SU-DHL-6 (cell line): ENCODE measurements around the gene AGAP1.

Experiments
- H2AFZ ChIP-seq: fragments of 200-600 bp; sonication (generic); 2 replicates; pipeline ENCODE4 v1.6.1; 2014; ENCODE audit warnings: low read depth, mild to moderate bottlenecking, moderate library complexity, mixed read lengths, antibody characterized with exemption, low read length; ENCODE audit not compliant: severe bottlenecking
- H3F3A ChIP-seq: fragments of 200-600 bp; shearing (Covaris generic); 2 replicates; pipeline ENCODE4 v1.6.0; 2016; ENCODE audit warnings: antibody characterized with exemption, mild to moderate bottlenecking; ENCODE audit not compliant: insufficient read depth
- H3K27ac ChIP-seq: fragments of 200-600 bp; sonication (generic); 2 replicates; pipeline ENCODE4 v1.5.1; 2016; ENCODE audit warnings: low read depth, mild to moderate bottlenecking, low read length, moderate library complexity, mixed read lengths
- H3K27me3 ChIP-seq: fragments of 200-600 bp; sonication (generic), shearing (Covaris generic); 2 replicates; pipeline ENCODE4 v1.6.0; 2014; ENCODE audit warnings: mild to moderate bottlenecking, low read length
- H3K36me3 ChIP-seq: fragments of 200-600 bp; sonication (generic); 2 replicates; pipeline ENCODE4 v1.6.1; 2014; ENCODE audit warnings: mild to moderate bottlenecking, low read length, mixed read lengths
- H3K4me2 ChIP-seq: fragments of 300-600, 200-600 bp; shearing (Covaris generic), sonication (generic); 2 replicates; pipeline ENCODE4 v1.6.0; 2014; ENCODE audit warnings: low read length, low read depth, mild to moderate bottlenecking; ENCODE audit not compliant: poor library complexity, severe bottlenecking
- H3K4me3 ChIP-seq: fragments of 200-600 bp; sonication (generic); 2 replicates; pipeline ENCODE4 v1.5.1; 2014; ENCODE audit warnings: antibody characterized with exemption, low read length, mild to moderate bottlenecking, mixed read lengths; ENCODE audit not compliant: insufficient read depth, poor library complexity, severe bottlenecking
- H3K79me2 ChIP-seq: fragments of 200-600 bp; sonication (generic); 2 replicates; pipeline ENCODE4 v1.6.1; 2014; ENCODE audit warnings: mild to moderate bottlenecking, low read length, moderate library complexity; ENCODE audit not compliant: insufficient read depth
- H3K9ac ChIP-seq: fragments of 200-600 bp; sonication (generic); 2 replicates; pipeline ENCODE4 v1.7.0; 2014; ENCODE audit warnings: mild to moderate bottlenecking, low read length
- H3K9me2 ChIP-seq: fragments of 200-600 bp; sonication (generic); replicated peaks from 2 replicates; pipeline ENCODE4 v1.6.1; 2014; ENCODE audit warnings: low read length; ENCODE audit not compliant: insufficient read depth
- H3K9me3 ChIP-seq: fragments of 200-600 bp; sonication (generic); 2 replicates; pipeline ENCODE4 v1.6.1; 2014; ENCODE audit warnings: low read length, mixed read lengths; ENCODE audit not compliant: insufficient read depth
- H4K20me1 ChIP-seq: fragments of 200-600 bp; sonication (generic); 2 replicates; pipeline ENCODE4 v1.6.1; 2014; ENCODE audit warnings: low read depth, mild to moderate bottlenecking, antibody characterized with exemption, low read length, moderate library complexity, mixed read lengths
- CTCF ChIP-seq: fragments of 200-600 bp; sonication (generic); IDR thresholded peaks from one replicate; pipeline ENCODE4 v1.5.1; 2017; ENCODE audit warnings: antibody characterized with exemption, mild to moderate bottlenecking, low read length, moderate library complexity; ENCODE audit not compliant: insufficient read depth, poor library complexity, severe bottlenecking
- EZH2phosphoT487 ChIP-seq: fragments of 200-600 bp; sonication (generic), shearing (Covaris generic); conservative IDR thresholded peaks from 2 replicates; pipeline ENCODE4 v1.6.1; 2018; ENCODE audit warnings: mild to moderate bottlenecking, antibody characterized with exemption, low read length, moderate library complexity, mixed read lengths

Gene AGAP1

DNA sequence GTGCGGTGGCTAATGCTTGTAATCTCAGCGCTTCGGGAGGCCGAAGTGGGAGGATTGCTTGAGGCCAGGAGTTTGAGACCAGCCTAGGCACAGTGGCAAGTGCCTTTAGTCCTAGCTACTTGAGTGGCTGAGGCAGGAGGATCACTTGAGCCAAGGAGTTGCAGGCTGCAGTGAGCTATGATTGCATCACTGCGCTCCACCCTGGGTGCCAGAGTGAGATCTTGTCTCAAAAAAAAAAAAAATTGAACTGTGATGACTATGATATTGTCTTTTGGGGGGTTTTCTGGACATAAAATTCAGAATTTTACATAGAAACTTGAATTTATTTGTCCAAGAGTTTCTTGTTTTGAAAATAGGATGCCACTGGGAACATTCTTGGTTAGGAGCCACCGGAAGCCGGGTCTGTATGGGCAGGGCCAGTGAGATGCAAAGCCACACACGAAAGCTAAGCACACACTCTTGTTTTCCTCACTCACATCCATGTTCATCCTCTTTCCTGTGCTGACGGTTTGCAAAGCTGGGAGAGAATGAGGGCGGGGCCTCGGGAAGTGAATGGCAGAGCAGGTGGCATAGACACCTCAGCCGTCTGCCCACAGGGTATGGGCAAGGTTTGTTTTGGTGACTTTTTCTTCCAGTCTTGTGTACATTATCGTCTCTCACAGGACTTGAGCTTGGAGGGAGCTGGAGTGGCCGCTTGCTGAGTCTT lies 12.6 kb downstream of the AGAP1 start:
- Histone ChIP-seq H3K27me3 (no peaks in the 10 kb centered on the region), H2AFZ (no peak overlapping the region), H3K4me2 (no peak overlapping the region), H4K20me1 (no peaks in the 10 kb centered on the region), H3K27ac (no peak overlapping the region), H3K9me3 (no peaks in the 10 kb centered on the region), H3K4me3 (no peak overlapping the region), H3K9ac (no peak overlapping the region), H3K9me2 (no peaks in the 10 kb centered on the region), H3K36me3 (no peaks in the 10 kb centered on the region), H3K79me2 (no peaks in the 10 kb centered on the region), H3F3A (no peaks in the 10 kb centered on the region)
- TF ChIP-seq CTCF, result no peak
- no peak for TF ChIP-seq EZH2phosphoT487

DNA sequence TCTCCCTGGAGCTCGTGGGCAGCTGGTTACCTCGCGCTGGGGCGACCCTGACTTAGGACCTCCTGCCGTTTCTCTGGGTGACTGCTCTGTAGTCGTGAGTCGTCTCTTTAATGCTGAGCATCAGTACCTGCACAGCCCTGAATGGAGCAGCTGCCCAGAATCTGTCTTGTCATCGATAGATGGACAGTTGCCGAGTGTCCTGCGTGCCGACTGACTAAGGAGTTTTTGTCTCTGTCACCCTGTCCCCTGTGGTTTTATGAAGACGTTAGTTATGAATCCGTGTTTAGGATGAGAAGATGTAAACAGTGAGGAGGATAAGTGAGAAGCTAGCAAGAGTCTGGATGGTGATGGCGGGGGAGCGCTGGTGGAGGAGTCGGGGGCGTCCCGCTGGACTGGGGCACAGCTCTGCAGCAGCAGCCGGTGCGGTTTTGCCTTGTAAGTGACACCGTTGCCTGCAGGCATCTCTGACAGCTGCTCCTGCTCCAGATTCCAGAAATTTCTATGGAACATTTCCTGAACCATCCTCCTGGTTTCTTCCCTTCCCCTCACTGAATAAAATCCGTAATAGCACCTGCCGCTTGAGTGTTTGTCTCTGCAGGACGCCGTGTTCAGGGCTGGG lies 13.3 kb downstream of the AGAP1 start:
- Histone ChIP-seq H3K9ac (no peak overlapping the region), H3K27me3 (no peaks in the 10 kb centered on the region), H3K9me2 (no peaks in the 10 kb centered on the region), H3K4me2 (no peak overlapping the region), H3K36me3 (no peaks in the 10 kb centered on the region), H3K79me2 (no peaks in the 10 kb centered on the region), H2AFZ (no peak overlapping the region), H4K20me1 (no peaks in the 10 kb centered on the region), H3K4me3 (no peak overlapping the region), H3K27ac (no peak overlapping the region), H3K9me3 (no peaks in the 10 kb centered on the region), H3F3A (no peaks in the 10 kb centered on the region)
- TF ChIP-seq EZH2phosphoT487 (no peak), CTCF (no peak)

DNA sequence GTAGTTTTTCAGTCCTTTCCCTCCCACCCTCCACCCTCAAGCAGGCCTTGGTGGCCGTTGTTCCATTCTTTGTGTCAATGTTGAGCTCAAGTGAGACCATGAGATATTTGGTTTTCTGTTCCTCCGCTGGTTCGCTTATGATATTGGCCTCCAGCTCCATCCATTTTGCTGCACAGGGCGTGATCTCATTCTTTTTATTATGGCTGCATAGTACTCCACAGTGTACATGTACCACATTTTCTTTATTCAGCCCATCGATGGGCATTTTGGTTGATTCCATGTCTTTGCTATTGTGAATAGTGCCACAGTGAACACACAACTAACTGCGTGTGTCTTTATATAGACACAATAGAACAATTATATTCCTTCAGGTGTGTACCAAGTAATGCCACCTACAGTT lies 14.1 kb downstream of the AGAP1 start:
- Histone ChIP-seq H3K79me2 (no peaks in the 10 kb centered on the region), H3K27me3 (no peaks in the 10 kb centered on the region), H3K4me3 (no peak overlapping the region), H3K36me3 (no peaks in the 10 kb centered on the region), H4K20me1 (no peaks in the 10 kb centered on the region), H3K9ac (no peak overlapping the region), H2AFZ (no peak overlapping the region), H3F3A (no peaks in the 10 kb centered on the region), H3K9me2 (no peaks in the 10 kb centered on the region), H3K4me2 (no peak overlapping the region), H3K27ac (no peak overlapping the region), H3K9me3 (no peaks in the 10 kb centered on the region)
- TF ChIP-seq EZH2phosphoT487, result no peak
- no peak for TF ChIP-seq CTCF
